RWPE1 (cell line): ENCODE data around the gene USP9X.
"Not testable (repeated sequence)": the region's sequence is repeated elsewhere in the genome, so short reads cannot be mapped to it uniquely, and the experiment has no call there.

Experiments
- CTCF ChIA-PET: fragments of 350-600 bp; sonication (Branson Sonifier 250); formaldehyde crosslinking; extraction: SDS; loops from one replicate; lab custom pipeline; 2021; lab: Yijun Ruan, JAX
- POLR2A ChIA-PET: fragments of 400-600 bp; formaldehyde crosslinking; extraction: SDS; loops from one replicate; lab custom pipeline; 2020; ENCODE audit warnings: antibody characterized with exemption; ENCODE audit not compliant: low non-redundant PET; lab: Yijun Ruan, JAX
- DNase-seq: peaks from one replicate; pipeline ENCODE4 v3.0.0; 2012; ENCODE audit warnings: low spot score
- H3K27ac ChIP-seq: fragments of 450-650 bp; 2 replicates; pipeline ENCODE4 v1.5.1; 2017
- TF ChIP-seq, protein P1 (sequence below): fragments of 450-650 bp; conservative IDR thresholded peaks from 2 replicates; pipeline ENCODE4 v1.5.1; 2017; ENCODE audit warnings: low read depth, mild to moderate bottlenecking

The USP9X gene

DNA sequence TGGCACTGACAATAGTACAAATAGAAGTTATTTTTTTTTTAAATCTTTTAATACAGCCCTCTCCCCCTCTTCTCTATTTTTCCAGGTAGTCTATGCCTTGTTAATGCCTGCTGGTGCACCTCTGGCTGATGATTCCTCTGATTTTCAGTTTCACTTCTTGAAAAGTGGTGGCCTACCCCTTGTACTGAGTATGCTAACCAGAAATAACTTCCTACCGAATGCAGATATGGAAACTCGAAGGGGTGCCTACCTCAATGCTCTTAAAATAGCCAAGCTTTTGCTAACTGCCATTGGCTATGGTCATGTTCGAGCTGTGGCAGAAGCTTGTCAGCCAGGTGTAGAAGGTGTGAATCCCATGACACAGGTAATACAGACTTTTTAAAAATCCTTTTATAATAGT, 99.1 kb downstream of the USP9X start:
- H3K27ac ChIP-seq, result no peak overlapping the region
- CTCF ChIA-PET, result no interaction called here
- TF ChIP-seq, protein P1, sequence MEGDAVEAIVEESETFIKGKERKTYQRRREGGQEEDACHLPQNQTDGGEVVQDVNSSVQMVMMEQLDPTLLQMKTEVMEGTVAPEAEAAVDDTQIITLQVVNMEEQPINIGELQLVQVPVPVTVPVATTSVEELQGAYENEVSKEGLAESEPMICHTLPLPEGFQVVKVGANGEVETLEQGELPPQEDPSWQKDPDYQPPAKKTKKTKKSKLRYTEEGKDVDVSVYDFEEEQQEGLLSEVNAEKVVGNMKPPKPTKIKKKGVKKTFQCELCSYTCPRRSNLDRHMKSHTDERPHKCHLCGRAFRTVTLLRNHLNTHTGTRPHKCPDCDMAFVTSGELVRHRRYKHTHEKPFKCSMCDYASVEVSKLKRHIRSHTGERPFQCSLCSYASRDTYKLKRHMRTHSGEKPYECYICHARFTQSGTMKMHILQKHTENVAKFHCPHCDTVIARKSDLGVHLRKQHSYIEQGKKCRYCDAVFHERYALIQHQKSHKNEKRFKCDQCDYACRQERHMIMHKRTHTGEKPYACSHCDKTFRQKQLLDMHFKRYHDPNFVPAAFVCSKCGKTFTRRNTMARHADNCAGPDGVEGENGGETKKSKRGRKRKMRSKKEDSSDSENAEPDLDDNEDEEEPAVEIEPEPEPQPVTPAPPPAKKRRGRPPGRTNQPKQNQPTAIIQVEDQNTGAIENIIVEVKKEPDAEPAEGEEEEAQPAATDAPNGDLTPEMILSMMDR, result no peak
- DNase-seq, result no peak
- POLR2A ChIA-PET, result no interaction called here

DNA sequence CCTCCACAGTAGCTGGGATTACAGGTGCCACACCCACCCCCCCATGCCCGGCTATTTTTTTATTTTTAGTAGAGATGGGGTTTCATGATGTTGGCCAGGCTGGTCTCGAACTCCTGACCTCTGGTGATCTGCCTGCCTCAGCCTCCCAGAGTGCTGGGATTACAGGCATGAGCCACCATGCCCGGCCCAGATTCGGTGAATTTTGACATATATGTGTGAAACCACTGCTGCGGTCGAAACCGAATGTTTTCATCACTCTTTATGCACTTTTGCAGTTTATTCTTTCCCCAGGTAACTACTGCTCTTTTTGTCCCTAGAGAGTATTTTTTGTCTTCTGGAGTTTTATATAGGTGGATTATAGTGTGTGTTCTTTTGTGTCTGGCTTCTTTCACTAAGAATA, 101.7 kb downstream of the USP9X start:
- H3K27ac ChIP-seq, POLR2A ChIA-PET, CTCF ChIA-PET, DNase-seq: not testable (repeated sequence)

DNA sequence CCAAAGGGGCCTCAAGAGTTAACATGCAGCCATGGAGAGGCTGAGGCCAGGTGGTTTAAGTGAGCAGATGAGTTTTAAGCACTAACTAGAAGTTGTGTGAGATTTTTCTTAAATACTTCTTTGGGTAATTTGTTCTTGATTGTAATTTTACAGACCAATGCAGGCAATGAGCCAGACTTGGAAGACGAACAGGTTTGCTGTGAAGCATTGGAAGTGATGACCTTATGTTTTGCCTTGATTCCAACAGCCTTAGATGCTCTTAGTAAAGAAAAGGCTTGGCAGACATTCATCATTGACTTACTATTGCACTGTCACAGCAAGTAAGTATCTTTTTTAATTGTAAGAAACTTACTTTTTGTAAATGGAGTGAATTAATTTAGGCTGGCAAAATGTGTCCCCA, 103.9 kb downstream of the USP9X start:
- ChIA-PET POLR2A (no interaction called here), CTCF (no interaction called here)
- DNase-seq, result no peak
- H3K27ac ChIP-seq, result no peak overlapping the region
- TF ChIP-seq, protein P1, result no peak

DNA sequence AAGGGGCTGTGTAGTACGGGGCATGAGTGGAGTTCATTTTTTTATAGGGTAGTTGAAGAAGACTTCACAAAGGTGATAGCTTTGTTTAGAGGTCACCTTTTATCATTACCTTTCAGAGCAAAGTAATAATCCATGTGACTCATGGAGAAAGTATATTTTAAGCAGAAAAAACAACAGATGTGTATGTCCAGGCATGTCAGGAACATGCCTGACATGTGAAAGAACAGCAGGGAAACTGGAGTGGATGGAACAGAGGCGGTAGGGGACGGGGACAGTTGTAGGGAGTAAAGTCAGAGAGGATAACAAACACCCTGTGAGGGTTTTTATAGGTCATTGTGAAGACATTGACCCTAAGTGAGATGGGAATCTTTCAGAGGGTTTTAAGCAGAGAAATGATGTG, 107.6 kb downstream of the USP9X start:
- POLR2A ChIA-PET, result interaction anchor here (0.6 kb wide), 1 partner anchor 108 kb away, joined by 3 read pairs; no protein-coding TSS in a partner anchor
- CTCF ChIA-PET, result no interaction called here
- H3K27ac ChIP-seq, result no peak overlapping the region
- DNase-seq, result peak; percentile 3
- TF ChIP-seq, protein P1, result no peak

DNA sequence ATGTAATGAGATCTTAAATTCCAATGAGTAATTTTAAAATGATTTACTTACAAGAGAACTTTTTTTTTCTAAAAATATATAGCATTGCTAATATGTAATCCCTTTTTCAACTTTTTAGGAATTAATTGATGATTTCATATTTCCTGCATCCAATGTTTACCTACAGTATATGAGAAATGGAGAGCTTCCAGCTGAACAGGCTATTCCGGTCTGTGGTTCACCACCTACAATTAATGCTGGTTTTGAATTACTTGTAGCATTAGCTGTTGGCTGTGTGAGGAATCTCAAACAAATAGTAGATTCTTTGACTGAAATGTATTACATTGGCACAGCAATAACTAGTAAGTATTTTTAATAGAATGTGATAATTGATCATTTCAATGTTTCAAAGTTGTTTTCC, 113.2 kb downstream of the USP9X start:
- H3K27ac ChIP-seq, result no peak overlapping the region
- TF ChIP-seq, protein P1, result no peak
- ChIA-PET CTCF (no interaction called here), POLR2A (no interaction called here)
- DNase-seq, result no peak

DNA sequence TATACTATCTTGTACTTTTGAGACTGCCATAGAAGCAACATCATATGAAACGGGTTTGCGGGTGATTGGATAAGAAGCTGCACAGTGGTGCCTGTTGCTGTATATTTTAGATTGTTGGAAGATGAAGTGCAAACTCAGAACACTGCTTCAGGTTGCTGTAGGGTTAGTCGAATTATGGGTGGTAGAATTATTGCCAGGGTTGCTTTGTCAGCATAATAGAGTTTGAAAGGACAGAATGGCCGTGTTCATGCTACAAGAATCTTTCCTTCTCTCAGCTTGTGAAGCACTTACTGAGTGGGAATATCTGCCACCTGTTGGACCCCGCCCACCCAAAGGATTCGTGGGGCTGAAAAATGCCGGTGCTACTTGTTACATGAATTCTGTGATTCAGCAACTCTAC, 115.5 kb downstream of the USP9X start:
- CTCF ChIA-PET, result no interaction called here
- TF ChIP-seq, protein P1, result no peak
- no peak for DNase-seq
- POLR2A ChIA-PET, result no interaction called here
- H3K27ac ChIP-seq, result no peak overlapping the region

DNA sequence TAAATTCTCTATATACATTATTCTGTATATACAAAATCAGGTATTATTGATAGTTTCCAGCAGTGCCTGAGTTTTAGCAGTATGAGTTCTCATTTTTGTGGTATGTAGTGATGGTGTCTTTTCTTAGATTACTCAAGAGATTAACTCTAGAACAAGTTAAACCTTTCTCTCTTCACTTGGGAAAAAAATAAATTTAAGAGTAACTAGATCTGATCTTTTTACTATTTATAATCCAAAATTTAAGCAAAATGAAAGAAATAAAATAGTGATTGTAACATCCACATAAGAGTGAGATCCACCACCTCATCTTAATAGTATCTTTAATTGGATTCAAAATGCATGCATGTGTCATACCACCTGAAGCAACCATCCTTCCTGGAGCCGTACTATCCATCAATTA, 124.6 kb downstream of the USP9X start:
- POLR2A ChIA-PET, result no interaction called here

More for the DNA sequence above, 124.6 kb downstream of the USP9X start:
- CTCF ChIA-PET, result no interaction called here
- TF ChIP-seq, protein P1, result no peak
- DNase-seq, result no peak
- H3K27ac ChIP-seq, result no peak overlapping the region
